Activated CD4-positive, alpha-beta T cell treated with anti-CD3 and anti-CD28 coated beads, Interleukin-2, amount 50 U/mL, for 1 hour (primary cell): ENCODE data around the gene CHST8.
"Not testable (repeated sequence)": the region's sequence is repeated elsewhere in the genome, so short reads cannot be mapped to it uniquely, and the experiment has no call there.

Experiments
- DNase-seq: peaks from one replicate; pipeline ENCODE4 v3.0.0-alpha.2; 2020

Gene CHST8

GRCh38 chr19:33647146-33647545 lies 25.4 kb downstream of the CHST8 start:
- no peak for DNase-seq

GRCh38 chr19:33649627-33650305 lies 28.0 kb downstream of the CHST8 start:
- DNase-seq, result no peak

- DNase-seq, result no peak
Observed at GRCh38 chr19:33653684-33654083, 31.9 kb downstream of the CHST8 start.

- no peak for DNase-seq
Observed at GRCh38 chr19:33654840-33655508, 33.2 kb downstream of the CHST8 start.

GRCh38 chr19:33659835-33660234 lies 38.1 kb downstream of the CHST8 start:
- DNase-seq, result no peak

- DNase-seq, result no peak
Observed at GRCh38 chr19:33660410-33661124, 38.8 kb downstream of the CHST8 start.

- no peak for DNase-seq
Observed at GRCh38 chr19:33661336-33661735, 39.6 kb downstream of the CHST8 start.

- no peak for DNase-seq
Observed at GRCh38 chr19:33662391-33663092, 40.8 kb downstream of the CHST8 start.

GRCh38 chr19:33663316-33663715 lies 41.6 kb downstream of the CHST8 start:
- DNase-seq, result not testable (repeated sequence)

- DNase-seq, result no peak
Observed at GRCh38 chr19:33664744-33665143, 43.0 kb downstream of the CHST8 start.

GRCh38 chr19:33665776-33666595 lies 44.2 kb downstream of the CHST8 start:
- DNase-seq, result no peak

- DNase-seq, result no peak
Observed at GRCh38 chr19:33667141-33667650, 45.4 kb downstream of the CHST8 start.

- no peak for DNase-seq
Observed at GRCh38 chr19:33667881-33668280, 46.1 kb downstream of the CHST8 start.

- no peak for DNase-seq
Observed at GRCh38 chr19:33668968-33669367, 47.2 kb downstream of the CHST8 start.

GRCh38 chr19:33669376-33669775 lies 47.6 kb downstream of the CHST8 start:
- DNase-seq, result no peak

GRCh38 chr19:33670398-33670797 lies 48.6 kb downstream of the CHST8 start:
- no peak for DNase-seq

GRCh38 chr19:33671211-33671610 lies 49.5 kb downstream of the CHST8 start:
- DNase-seq, result no peak

- no peak for DNase-seq
Observed at GRCh38 chr19:33673258-33673875, 51.6 kb downstream of the CHST8 start.

GRCh38 chr19:33673996-33674625 lies 52.4 kb downstream of the CHST8 start:
- no peak for DNase-seq

GRCh38 chr19:33674626-33675367 lies 53.0 kb downstream of the CHST8 start:
- no peak for DNase-seq
